ENCODE data around the gene NIPAL3.

Gene NIPAL3

DNA sequence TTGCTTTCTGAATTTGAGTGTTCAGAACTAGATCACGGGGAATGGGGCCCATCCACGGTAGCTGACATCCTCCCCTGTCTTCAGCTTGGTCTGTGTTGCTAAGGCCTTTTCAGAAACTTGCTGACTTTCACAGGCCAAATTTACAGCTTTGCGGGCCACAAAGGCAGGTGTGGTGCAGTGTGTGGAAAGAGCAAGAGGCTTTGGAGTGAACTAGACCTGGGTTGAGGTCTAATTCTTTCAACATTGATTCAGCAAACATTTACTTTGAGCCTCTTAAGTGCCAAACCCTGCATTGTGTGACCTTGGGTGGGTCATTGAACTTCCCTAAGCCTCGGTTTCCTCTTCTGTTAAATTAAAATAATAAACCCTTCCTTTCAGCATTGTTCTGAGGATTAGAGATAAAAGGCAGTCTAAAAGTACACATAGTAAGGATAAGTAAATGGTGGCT is 26.3 kb upstream of the NIPAL3 start:
- FAIRE-seq (no peak), DNase-seq (ENCODE audit: insufficient read length, low spot score) (no peak)
- TF ChIP-seq POLR2A (IDR thresholded peaks at IDR 0.05; ENCODE audit: low read depth, low read length) (no peak), POLR2AphosphoS5 (IDR thresholded peaks at IDR 0.05; ENCODE audit: low read depth, low read length) (no peak), POU2F2 (IDR thresholded peaks at IDR 0.05; ENCODE audit: low read depth, low read length) (no peak), PAX5 (IDR thresholded peaks at IDR 0.05; ENCODE audit: insufficient read depth, low read length, severe bottlenecking) (no peak), TAF1 (IDR thresholded peaks at IDR 0.05; ENCODE audit: low read depth, low read length) (no peak), SPI1 (IDR thresholded peaks at IDR 0.05; ENCODE audit: low read depth, low read length) (no peak)

GRCh38 chr1:24390924-24391782 is 24.4 kb upstream of the NIPAL3 start:
- FAIRE-seq, result peak; percentile 80
- no peak for DNase-seq (ENCODE audit: insufficient read length, low spot score)
- TF ChIP-seq PAX5 (IDR thresholded peaks at IDR 0.05; ENCODE audit: insufficient read depth, low read length, severe bottlenecking) (no peak), POLR2AphosphoS5 (IDR thresholded peaks at IDR 0.05; ENCODE audit: low read depth, low read length) (no peak), SPI1 (IDR thresholded peaks at IDR 0.05; ENCODE audit: low read depth, low read length) (no peak), TAF1 (IDR thresholded peaks at IDR 0.05; ENCODE audit: low read depth, low read length) (no peak), POLR2A (IDR thresholded peaks at IDR 0.05; ENCODE audit: low read depth, low read length) (no peak), POU2F2 (IDR thresholded peaks at IDR 0.05; ENCODE audit: low read depth, low read length) (no peak)

- DNase-seq (ENCODE audit: insufficient read length, low spot score) (no peak), FAIRE-seq (peak; percentile 82)
- TF ChIP-seq POLR2AphosphoS5 (IDR thresholded peaks at IDR 0.05; ENCODE audit: low read depth, low read length), result peak; percentile 54; the same call in 1 of the 2 replicates
- peak; percentile 68 for TF ChIP-seq POU2F2 (IDR thresholded peaks at IDR 0.05; ENCODE audit: low read depth, low read length)
- peak; percentile 33; the same call in 1 of the 2 replicates for TF ChIP-seq SPI1 (IDR thresholded peaks at IDR 0.05; ENCODE audit: low read depth, low read length)
- 0 out of 2 replicates have a peak, but pooled peaks have one; percentile 58 for TF ChIP-seq TAF1 (IDR thresholded peaks at IDR 0.05; ENCODE audit: low read depth, low read length)
- peak; percentile 39; the same call in 1 of the 2 replicates for TF ChIP-seq POLR2A (IDR thresholded peaks at IDR 0.05; ENCODE audit: low read depth, low read length)
- no peak for TF ChIP-seq PAX5 (IDR thresholded peaks at IDR 0.05; ENCODE audit: insufficient read depth, low read length, severe bottlenecking)
Measured at GRCh38 chr1:24391882-24392603, 23.6 kb upstream of the NIPAL3 start.

GRCh38 chr1:24392604-24392946 is 23.0 kb upstream of the NIPAL3 start:
- FAIRE-seq, result no peak
- no peak for TF ChIP-seq POLR2A (IDR thresholded peaks at IDR 0.05; ENCODE audit: low read depth, low read length)
- TF ChIP-seq TAF1 (IDR thresholded peaks at IDR 0.05; ENCODE audit: low read depth, low read length), result no peak
- TF ChIP-seq POU2F2 (IDR thresholded peaks at IDR 0.05; ENCODE audit: low read depth, low read length), result no peak
- no peak for TF ChIP-seq POLR2AphosphoS5 (IDR thresholded peaks at IDR 0.05; ENCODE audit: low read depth, low read length)
- no peak for TF ChIP-seq SPI1 (IDR thresholded peaks at IDR 0.05; ENCODE audit: low read depth, low read length)
- TF ChIP-seq PAX5 (IDR thresholded peaks at IDR 0.05; ENCODE audit: insufficient read depth, low read length, severe bottlenecking), result no peak
- DNase-seq (ENCODE audit: insufficient read length, low spot score), result no peak

GRCh38 chr1:24392982-24393650 is 22.5 kb upstream of the NIPAL3 start:
- DNase-seq (ENCODE audit: insufficient read length, low spot score) (no peak), FAIRE-seq (no peak)
- peak; percentile 33; the same call in 1 of the 2 replicates for TF ChIP-seq SPI1 (IDR thresholded peaks at IDR 0.05; ENCODE audit: low read depth, low read length)
- no peak for TF ChIP-seq POU2F2 (IDR thresholded peaks at IDR 0.05; ENCODE audit: low read depth, low read length)

GRCh38 chr1:24393892-24394291 is 21.7 kb upstream of the NIPAL3 start:
- FAIRE-seq (no peak), DNase-seq (ENCODE audit: insufficient read length, low spot score) (no peak)
- TF ChIP-seq TAF1 (IDR thresholded peaks at IDR 0.05; ENCODE audit: low read depth, low read length), result no peak
- no peak for TF ChIP-seq PAX5 (IDR thresholded peaks at IDR 0.05; ENCODE audit: insufficient read depth, low read length, severe bottlenecking)
- no peak for TF ChIP-seq POLR2AphosphoS5 (IDR thresholded peaks at IDR 0.05; ENCODE audit: low read depth, low read length)
- no peak for TF ChIP-seq POLR2A (IDR thresholded peaks at IDR 0.05; ENCODE audit: low read depth, low read length)
- no peak for TF ChIP-seq POU2F2 (IDR thresholded peaks at IDR 0.05; ENCODE audit: low read depth, low read length)
- no peak for TF ChIP-seq SPI1 (IDR thresholded peaks at IDR 0.05; ENCODE audit: low read depth, low read length)

- FAIRE-seq, result no peak
- DNase-seq (ENCODE audit: insufficient read length, low spot score), result no peak
- TF ChIP-seq POLR2A (IDR thresholded peaks at IDR 0.05; ENCODE audit: low read depth, low read length), result no peak
- no peak for TF ChIP-seq POLR2AphosphoS5 (IDR thresholded peaks at IDR 0.05; ENCODE audit: low read depth, low read length)
- TF ChIP-seq TAF1 (IDR thresholded peaks at IDR 0.05; ENCODE audit: low read depth, low read length), result no peak
- TF ChIP-seq PAX5 (IDR thresholded peaks at IDR 0.05; ENCODE audit: insufficient read depth, low read length, severe bottlenecking), result no peak
- no peak for TF ChIP-seq POU2F2 (IDR thresholded peaks at IDR 0.05; ENCODE audit: low read depth, low read length)
- no peak for TF ChIP-seq SPI1 (IDR thresholded peaks at IDR 0.05; ENCODE audit: low read depth, low read length)
Measured at GRCh38 chr1:24400065-24400464, 15.5 kb upstream of the NIPAL3 start.

GRCh38 chr1:24403806-24404205 is 11.8 kb upstream of the NIPAL3 start:
- no peak for DNase-seq (ENCODE audit: insufficient read length, low spot score)
- TF ChIP-seq TAF1 (IDR thresholded peaks at IDR 0.05; ENCODE audit: low read depth, low read length) (no peak), PAX5 (IDR thresholded peaks at IDR 0.05; ENCODE audit: insufficient read depth, low read length, severe bottlenecking) (no peak), POLR2AphosphoS5 (IDR thresholded peaks at IDR 0.05; ENCODE audit: low read depth, low read length) (no peak)
- FAIRE-seq, result no peak

- DNase-seq (ENCODE audit: insufficient read length, low spot score) (no peak), FAIRE-seq (no peak)
- no peak for TF ChIP-seq TAF1 (IDR thresholded peaks at IDR 0.05; ENCODE audit: low read depth, low read length)
- TF ChIP-seq SPI1 (IDR thresholded peaks at IDR 0.05; ENCODE audit: low read depth, low read length), result no peak
- TF ChIP-seq POU2F2 (IDR thresholded peaks at IDR 0.05; ENCODE audit: low read depth, low read length), result no peak
- no peak for TF ChIP-seq PAX5 (IDR thresholded peaks at IDR 0.05; ENCODE audit: insufficient read depth, low read length, severe bottlenecking)
- no peak for TF ChIP-seq POLR2AphosphoS5 (IDR thresholded peaks at IDR 0.05; ENCODE audit: low read depth, low read length)
- no peak for TF ChIP-seq POLR2A (IDR thresholded peaks at IDR 0.05; ENCODE audit: low read depth, low read length)
Measured at GRCh38 chr1:24406788-24407187, 8.8 kb upstream of the NIPAL3 start.

All from GM12891 (cell line).